K562 (cell line): ENCODE data around the gene TMEM151A. TPM values are rescaled to one million over a fixed set of nuclear protein-coding genes. Genes with fewer than 3 reads are reported as not detected.

Source experiments
- BDP1 ChIP-seq: IDR thresholded peaks from 3 replicates; pipeline ENCODE4 v1.6.1; 2011; ENCODE audit not compliant: insufficient read length, insufficient read depth
- CBX2 ChIP-seq: fragments of 200-600 bp; sonication (generic); IDR thresholded peaks from one replicate; pipeline ENCODE4 v1.6.1; 2012; ENCODE audit warnings: mild to moderate bottlenecking, low read length, inconsistent platforms; ENCODE audit not compliant: insufficient read depth, poor library complexity, severe bottlenecking
- CCNT2 ChIP-seq: IDR thresholded peaks from 2 replicates; pipeline ENCODE4 v1.6.1; 2011; ENCODE audit warnings: borderline replicate concordance, low read depth, mild to moderate bottlenecking, moderate library complexity, mixed read lengths, low read length; ENCODE audit not compliant: insufficient read length; ENCODE audit errors: extremely low read depth
- ELK1 ChIP-seq: sonication (generic); formaldehyde crosslinking; IDR thresholded peaks from 2 replicates; pipeline ENCODE4 v1.8.1; 2022; ENCODE audit warnings: missing genetic modification reagents
- GABPA ChIP-seq: fragments of 200-800 bp; sonication (Bioruptor generic); conservative IDR thresholded peaks from 2 replicates; pipeline ENCODE4 v1.6.1; 2016; ENCODE audit warnings: low read depth, missing genetic modification characterization, missing compliant biosample characterization
- MCM5 ChIP-seq: fragments of 450-650 bp; IDR thresholded peaks from 2 replicates; pipeline ENCODE4 v1.6.1; 2016; ENCODE audit warnings: low read depth
- NFXL1 ChIP-seq: fragments of 450-650 bp; formaldehyde crosslinking; IDR thresholded peaks from 2 replicates; pipeline ENCODE4 v1.4.0; 2021; ENCODE audit warnings: mild to moderate bottlenecking
- POLR2H ChIP-seq: IDR thresholded peaks from 2 replicates; pipeline ENCODE4 v1.6.1; 2016; ENCODE audit warnings: missing genetic modification characterization, low read depth, mild to moderate bottlenecking, control low read depth, missing compliant biosample characterization, moderate library complexity
- RBM25 ChIP-seq: fragments of 200-400 bp; formaldehyde crosslinking; IDR thresholded peaks from 2 replicates; pipeline ENCODE4 v1.6.1; 2018; ENCODE audit warnings: low read length, low read depth, moderate library complexity; ENCODE audit not compliant: severe bottlenecking
- TCF3 ChIP-seq: sonication (generic); formaldehyde crosslinking; IDR thresholded peaks from 2 replicates; pipeline ENCODE4 v1.4.0; 2020; ENCODE audit warnings: mild to moderate bottlenecking, missing genetic modification reagents
- TCFL5 ChIP-seq: fragments of 250-450 bp; sonication (Bioruptor Pico); conservative IDR thresholded peaks from 2 replicates; pipeline ENCODE4 v1.6.1; 2021; ENCODE audit warnings: mild to moderate bottlenecking, moderate library complexity, matching md5 sums
- TOE1 ChIP-seq, 2 experiments: fragments of 450-650 bp in 1 of 2; sonication (generic) in 1 of 2; formaldehyde crosslinking in 1 of 2; IDR thresholded peaks; 2 replicates each; pipeline versions ENCODE4 v1.7.1 to v1.8.0; 2016 to 2022; ENCODE audit warnings: borderline replicate concordance in 2 of 2, mild to moderate bottlenecking in 2 of 2, antibody characterized with exemption in 1 of 2, inconsistent platforms in 1 of 2, low read depth in 1 of 2, missing genetic modification reagents in 1 of 2, moderate library complexity in 1 of 2
- TSHZ1 ChIP-seq: fragments of 250-450 bp; sonication (Bioruptor Pico); IDR thresholded peaks from 2 replicates; pipeline ENCODE4 v1.4.0; 2020; ENCODE audit warnings: mild to moderate bottlenecking, moderate library complexity
- ZBTB17 ChIP-seq: fragments of 450-650 bp; formaldehyde crosslinking; IDR thresholded peaks from 2 replicates; pipeline ENCODE4 v1.4.0; 2020; ENCODE audit warnings: mild to moderate bottlenecking
- ZKSCAN8 ChIP-seq: fragments of 200-800 bp; sonication (Bioruptor generic); IDR thresholded peaks from 2 replicates; pipeline ENCODE4 v1.6.1; 2016; ENCODE audit warnings: missing genetic modification characterization, missing compliant biosample characterization
- ZNF121 ChIP-seq: sonication (generic); formaldehyde crosslinking; conservative IDR thresholded peaks from 2 replicates; pipeline ENCODE4 v1.8.0; 2022; ENCODE audit warnings: missing genetic modification reagents
- ZNF184 ChIP-seq: sonication (generic); formaldehyde crosslinking; IDR thresholded peaks from 2 replicates; pipeline ENCODE4 v1.5.0; 2020; ENCODE audit warnings: missing genetic modification reagents
- ZNF445 ChIP-seq: fragments of 250-450 bp; sonication (Bioruptor Pico); IDR thresholded peaks from 2 replicates; pipeline ENCODE4 v1.4.0; 2020; ENCODE audit warnings: low read depth, mild to moderate bottlenecking, moderate library complexity
- polyA plus RNA-seq, 8 experiments: library from polyadenylated mRNA; depleted of rRNA in 4 of 8; stranded (reverse) in 5 of 8; unstranded in 3 of 8; fragments of >200 nt; fragmentation: Nextera tagmentation in 2 of 8; fragmentation: Illumina TruSeq in 1 of 8; extraction: Ambion mirVana in 2 of 8; extraction: Trizol in 1 of 8; gene quantifications; 2 replicates each; pipeline versions ENCODE4 v1.2.1 to v1.2.3, GENCODE V29; 2011 to 2014; ENCODE audit warnings: inconsistent platforms in 1 of 8, missing spikeins in 1 of 8
- total RNA-seq, 7 experiments: library from RNA; depleted of rRNA in 6 of 7; stranded (reverse); fragments of >200 nt in 6 of 7; fragmentation: Illumina TruSeq in 2 of 7; extraction: Trizol in 2 of 7; gene quantifications; 2 replicates each; pipeline versions ENCODE4 v1.2.1 to v1.2.3, GENCODE V29; 2011 to 2021; ENCODE audit warnings: low replicate concordance in 1 of 7

The TMEM151A gene
- total and polyA plus RNA-seq, 9 of the 15 experiments (the other 6 are each of a cell fraction or from before 2014, with no cell fraction given): not detected

GRCh38 chr11:66328302-66329144 lies 36.8 kb downstream of the TMEM151A start (continued):
- TF ChIP-seq MCM5 (no peak), ZNF184 (no peak), ZBTB17 (CRISPR knock-in tag) (no peak), ZKSCAN8 (CRISPR knock-in tag) (no peak), TSHZ1 (CRISPR knock-in tag) (no peak), ZNF121 (CRISPR knock-in tag) (0 out of 2 replicates have a peak, but pooled peaks have one; percentile 14), NFXL1 (CRISPR knock-in tag) (no peak), TOE1 (IDR thresholded peaks at IDR 0.05; ENCODE audit: borderline replicate concordance) (peak; percentile 52; the same call in 1 of the 2 replicates), TOE1 (CRISPR knock-in tag; IDR thresholded peaks at IDR 0.05; ENCODE audit: borderline replicate concordance, low read depth) (peak; percentile 91; the same call in 1 of the 2 replicates), BDP1 (no peak), ELK1 (CRISPR knock-in tag) (no peak), TCFL5 (CRISPR knock-in tag) (no peak), CCNT2 (no peak), RBM25 (no peak), TCF3 (CRISPR knock-in tag) (peak; percentile 24; the same call in 1 of the 2 replicates), CBX2 (no peak), POLR2H (tag) (no peak), GABPA (tag) (0 out of 2 replicates have a peak, but pooled peaks have one; percentile 27), ZNF445 (no peak)
